GM12892 (cell line): ENCODE measurements around the gene CMIP.

Source experiments
- DNase-seq: peaks from one replicate; pipeline ENCODE4 v3.0.0; 2011; ENCODE audit not compliant: insufficient read length
- FAIRE-seq: peaks from 2 replicates; lab custom pipeline; 2011; peaks lifted over from hg19 to GRCh38; lab: Jason Lieb, UNC
- POLR2A ChIP-seq: IDR thresholded peaks from 2 replicates; pipeline ENCODE4 v1.6.1; 2011; ENCODE audit warnings: low read depth, low read length, control low read depth
- POLR2AphosphoS5 ChIP-seq: IDR thresholded peaks from 2 replicates; pipeline ENCODE4 v1.6.1; 2011; ENCODE audit warnings: low read depth, low read length, control low read depth
- TAF1 ChIP-seq: IDR thresholded peaks from 2 replicates; pipeline ENCODE4 v1.6.1; 2011; ENCODE audit warnings: low read depth, mild to moderate bottlenecking, control low read depth, low read length, borderline replicate concordance

The CMIP gene

DNA sequence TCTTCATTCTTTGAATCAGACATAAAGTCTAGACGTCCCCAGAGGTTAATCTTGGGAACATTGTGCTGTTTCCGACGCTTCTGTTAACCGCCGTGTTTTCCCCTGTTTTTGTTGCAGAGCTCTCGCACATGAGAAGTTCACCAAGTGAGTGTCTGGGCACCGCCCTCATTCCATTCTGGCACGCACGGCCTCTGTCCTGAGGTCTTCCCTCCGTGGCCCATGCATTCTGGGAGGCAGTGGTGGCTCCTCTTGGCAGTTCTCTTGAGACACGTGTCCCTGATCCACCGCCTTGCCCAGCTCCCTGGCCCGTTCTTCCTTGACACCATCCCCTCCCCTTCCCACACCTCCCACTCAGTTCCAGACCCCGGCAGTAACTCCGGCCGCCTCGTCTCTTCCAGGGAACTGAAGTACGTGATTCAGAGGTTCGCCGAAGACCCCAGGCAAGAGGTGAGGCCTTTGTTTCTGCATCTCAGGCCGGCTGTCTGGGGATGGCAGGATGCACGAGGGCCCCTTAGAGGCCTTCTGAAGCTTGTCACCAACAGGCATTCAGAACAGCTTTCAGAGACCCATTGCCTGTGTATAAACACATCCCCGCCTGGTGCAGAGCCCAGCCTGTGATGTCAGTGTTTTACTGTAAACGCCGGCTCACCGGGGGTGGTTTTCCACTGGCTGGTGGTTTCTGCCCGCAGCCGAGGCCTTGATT lies 248.6 kb downstream of the CMIP start:
- no peak for DNase-seq
- TF ChIP-seq TAF1 (no peak), POLR2A (no peak), POLR2AphosphoS5 (no peak)
- FAIRE-seq, result no peak

DNA sequence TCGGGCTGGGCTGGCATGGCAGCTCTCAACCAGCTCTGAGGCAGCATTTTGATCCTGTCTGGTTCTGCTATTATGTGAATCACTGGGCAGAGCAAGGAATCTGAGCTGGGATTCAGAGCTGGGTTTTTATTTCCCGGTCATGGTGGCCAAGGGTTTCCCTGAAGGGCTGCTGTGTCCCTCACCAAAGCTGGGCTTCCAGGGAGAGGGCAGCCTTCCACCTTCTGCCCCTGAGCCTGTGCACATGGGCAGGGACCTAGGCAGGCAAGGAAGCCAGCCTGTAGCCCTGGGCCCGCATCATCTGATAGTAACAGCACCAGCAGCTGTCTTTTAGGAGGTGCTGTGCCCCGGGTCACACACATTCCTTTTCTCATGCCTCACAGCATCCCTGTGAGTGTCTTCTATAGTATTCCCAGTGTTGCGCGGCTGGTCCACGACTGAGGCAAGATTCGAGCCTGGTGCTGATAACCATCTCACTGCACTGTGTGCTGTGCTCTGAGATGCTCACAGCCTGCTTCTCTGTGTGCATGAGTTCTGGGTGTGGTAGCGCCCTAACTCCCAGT lies 249.2 kb downstream of the CMIP start:
- TF ChIP-seq POLR2AphosphoS5 (no peak), TAF1 (no peak), POLR2A (no peak)
- FAIRE-seq, result no peak
- no peak for DNase-seq

DNA sequence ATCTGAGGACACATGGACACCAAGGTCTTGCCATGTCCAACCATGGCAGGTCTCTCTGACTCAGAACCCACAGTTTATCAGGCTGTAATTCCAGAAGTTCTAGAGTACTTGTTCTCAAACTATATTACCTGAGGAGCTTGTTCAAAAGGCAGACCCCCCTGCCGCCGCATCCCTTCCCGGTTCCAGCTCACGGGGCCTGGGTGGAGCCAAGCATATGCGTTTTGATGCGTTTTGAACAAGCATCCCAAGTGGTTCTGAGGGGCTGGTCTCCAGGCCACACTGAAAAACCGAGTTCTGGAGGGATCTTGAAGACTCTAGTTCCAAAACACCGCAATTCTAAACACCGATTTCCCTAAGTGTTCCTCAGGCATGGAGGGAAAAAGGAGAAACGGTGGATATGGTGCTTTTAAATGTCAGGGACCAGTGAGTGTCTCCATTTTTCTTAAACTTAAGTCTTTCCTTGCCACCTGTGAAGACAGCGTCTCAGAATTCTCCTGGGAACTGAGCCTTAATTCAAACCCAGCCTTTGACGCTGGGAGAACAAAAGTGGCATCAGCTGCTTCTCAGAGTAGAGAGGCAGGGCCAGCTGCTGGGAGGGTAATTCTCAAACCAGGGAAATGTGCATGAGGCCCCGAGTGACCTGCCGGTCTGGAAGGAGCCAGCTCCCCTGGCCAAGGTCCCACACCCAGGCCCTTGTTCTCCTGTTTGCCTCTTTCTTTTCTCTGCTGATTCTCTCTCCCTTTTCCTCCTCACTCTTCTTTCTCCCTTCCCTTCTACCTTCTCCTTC lies 250.1 kb downstream of the CMIP start:
- no peak for DNase-seq
- no peak for TF ChIP-seq POLR2AphosphoS5
- no peak for TF ChIP-seq TAF1
- TF ChIP-seq POLR2A, result no peak
- no peak for FAIRE-seq

- TF ChIP-seq TAF1 (no peak), POLR2AphosphoS5 (no peak)
- DNase-seq (no peak), FAIRE-seq (no peak)
Observed at GRCh38 chr16:81695321-81696165, 250.9 kb downstream of the CMIP start.

GRCh38 chr16:81696166-81696960 lies 251.8 kb downstream of the CMIP start:
- no peak for TF ChIP-seq TAF1
- no peak for TF ChIP-seq POLR2AphosphoS5
- no peak for TF ChIP-seq POLR2A
- no peak for DNase-seq

GRCh38 chr16:81696961-81697615 lies 252.5 kb downstream of the CMIP start:
- TF ChIP-seq POLR2AphosphoS5 (no peak), TAF1 (no peak), POLR2A (no peak)
- FAIRE-seq (no peak), DNase-seq (peak; percentile 66)

More at GRCh38 chr16:81696166-81696960, 251.8 kb downstream of the CMIP start:
- FAIRE-seq, result no peak

DNA sequence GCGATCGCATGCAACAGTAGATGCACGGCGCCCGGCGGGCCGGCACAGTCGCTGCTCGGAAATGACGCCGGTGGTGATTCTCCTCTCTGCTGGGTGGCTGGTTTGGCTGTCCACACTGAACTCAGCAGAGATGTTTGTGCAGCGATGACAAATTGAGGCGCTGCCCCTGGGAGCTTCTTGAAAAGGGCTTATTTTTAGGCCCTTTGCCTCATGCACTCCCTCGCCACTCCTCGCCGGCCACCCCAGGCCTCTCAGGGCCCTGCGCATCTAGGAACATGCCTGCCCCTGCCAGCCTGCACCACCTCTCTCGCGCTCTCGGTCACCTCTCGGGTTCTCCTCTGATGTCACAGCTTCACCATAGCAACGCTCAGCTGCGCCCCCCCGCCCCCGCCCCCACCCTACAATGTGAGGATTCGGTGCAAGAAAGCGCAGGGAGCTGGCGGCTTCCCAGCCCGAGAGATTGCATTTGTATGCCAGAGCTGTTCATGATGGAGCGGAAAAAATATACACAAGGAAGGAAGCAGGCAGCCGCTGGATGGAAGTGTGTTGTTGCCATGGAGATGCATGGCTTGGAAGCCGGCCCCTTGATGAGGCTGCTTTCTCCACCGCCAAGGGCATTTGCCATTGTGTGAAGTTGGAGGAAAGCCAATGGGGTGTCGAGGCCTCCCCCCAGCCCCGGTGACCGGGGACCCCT lies 253.2 kb downstream of the CMIP start:
- DNase-seq (no peak), FAIRE-seq (no peak)
- TF ChIP-seq POLR2A, result no peak
- TF ChIP-seq POLR2AphosphoS5, result no peak
- TF ChIP-seq TAF1, result no peak

- DNase-seq (no peak), FAIRE-seq (no peak)
Observed at GRCh38 chr16:81698310-81698641, 253.7 kb downstream of the CMIP start.

GRCh38 chr16:81699596-81699995 lies 255.0 kb downstream of the CMIP start:
- FAIRE-seq (no peak), DNase-seq (no peak)
- TF ChIP-seq TAF1, result no peak
- no peak for TF ChIP-seq POLR2A

More at GRCh38 chr16:81698310-81698641, 253.7 kb downstream of the CMIP start:
- no peak for TF ChIP-seq POLR2AphosphoS5
- no peak for TF ChIP-seq POLR2A
- TF ChIP-seq TAF1, result no peak
